ENCODE measurements around the gene ALKBH7. TPM values are rescaled to one million over a fixed set of nuclear protein-coding genes. Genes with fewer than 3 reads are reported as not detected.

The ALKBH7 gene
- total RNA-seq, 1 donor from 2014 or later = 68.8 TPM

- no peak for TF ChIP-seq CTCF (conservative IDR thresholded peaks at IDR 0.05)
- H3K27me3 Mint-ChIP-seq (ENCODE audit: low read depth) = peaks cover 4% of the 10 kb centered on the region
- H3K27ac Mint-ChIP-seq (ENCODE audit: unreplicated experiment) = peak overlapping the region; percentile 95
- peak; percentile 98 for DNase-seq (ENCODE audit: low read depth, low spot score)
- no peaks in the 10 kb centered on the region for H3K9me3 Mint-ChIP-seq
- peaks cover 16% of the 10 kb centered on the region for H3K4me1 Mint-ChIP-seq
- peak overlapping the region; percentile 93 for H3K4me3 Mint-ChIP-seq
- no peaks in the 10 kb centered on the region for H3K36me3 Mint-ChIP-seq (ENCODE audit: low read depth)
Observed at GRCh38 chr19:6373096-6373812, 660 bp downstream of the ALKBH7 start.

- Mint-ChIP-seq H3K4me1 (peaks cover 16% of the 10 kb centered on the region), H3K4me3 (peak overlapping the region; percentile 93), H3K9me3 (no peaks in the 10 kb centered on the region), H3K27ac (ENCODE audit: unreplicated experiment) (no peak overlapping the region), H3K27me3 (ENCODE audit: low read depth) (peaks cover 4% of the 10 kb centered on the region), H3K36me3 (ENCODE audit: low read depth) (peaks cover 5% of the 10 kb centered on the region)
- no peak for TF ChIP-seq CTCF (conservative IDR thresholded peaks at IDR 0.05)
- DNase-seq (ENCODE audit: low read depth, low spot score) = no peak
Observed at GRCh38 chr19:6373813-6374108, 1.2 kb downstream of the ALKBH7 start.

GRCh38 chr19:6374161-6374709 lies 1.6 kb downstream of the ALKBH7 start:
- Mint-ChIP-seq H3K4me3 (peak overlapping the region; percentile 23), H3K9me3 (no peaks in the 10 kb centered on the region), H3K36me3 (ENCODE audit: low read depth) (peaks cover 5% of the 10 kb centered on the region), H3K27ac (ENCODE audit: unreplicated experiment) (no peak overlapping the region), H3K4me1 (peaks cover 16% of the 10 kb centered on the region), H3K27me3 (ENCODE audit: low read depth) (peaks cover 4% of the 10 kb centered on the region)
- no peak for TF ChIP-seq CTCF (conservative IDR thresholded peaks at IDR 0.05)
- no peak for DNase-seq (ENCODE audit: low read depth, low spot score)

GRCh38 chr19:6374711-6375410 lies 2.3 kb downstream of the ALKBH7 start:
- TF ChIP-seq CTCF (conservative IDR thresholded peaks at IDR 0.05) = no peak
- H3K4me3 Mint-ChIP-seq = peak overlapping the region; percentile 23

GRCh38 chr19:6375411-6376010 lies 2.9 kb downstream of the ALKBH7 start, which contains the start of gene PSPN:
Gene PSPN, minus strand, starts transcription at chr19:6375933. Its CDS starts 84 bp downstream, at chr19:6375849.
- no peak for DNase-seq (ENCODE audit: low read depth, low spot score)
- no peak for TF ChIP-seq CTCF (conservative IDR thresholded peaks at IDR 0.05)

More at GRCh38 chr19:6374711-6375410, 2.3 kb downstream of the ALKBH7 start:
- H3K9me3 Mint-ChIP-seq = no peaks in the 10 kb centered on the region
- H3K36me3 Mint-ChIP-seq (ENCODE audit: low read depth) = peaks cover 8% of the 10 kb centered on the region
- DNase-seq (ENCODE audit: low read depth, low spot score) = no peak
- H3K4me1 Mint-ChIP-seq = peaks cover 14% of the 10 kb centered on the region
- peaks cover 4% of the 10 kb centered on the region for H3K27me3 Mint-ChIP-seq (ENCODE audit: low read depth)
- H3K27ac Mint-ChIP-seq (ENCODE audit: unreplicated experiment) = no peak overlapping the region

More at GRCh38 chr19:6375411-6376010, 2.9 kb downstream of the ALKBH7 start, which contains the start of gene PSPN:
- Mint-ChIP-seq H3K4me1 (peaks cover 12% of the 10 kb centered on the region), H3K9me3 (no peaks in the 10 kb centered on the region), H3K36me3 (ENCODE audit: low read depth) (peaks cover 13% of the 10 kb centered on the region), H3K4me3 (peak within 1 kb of the TSS; percentile 41), H3K27ac (ENCODE audit: unreplicated experiment) (no peak within 1 kb of the TSS), H3K27me3 (ENCODE audit: low read depth) (peaks cover 4% of the 10 kb centered on the region)

Data from neural crest cell (in vitro differentiated cells).